Stimulated activated CD4-positive, alpha-beta T cell treated with anti-CD3 and anti-CD28 coated beads, Interleukin-12 subunit alpha, Interleukin-12 subunit beta, amount 100 ng/mL, for 48 hours (primary cell): ENCODE data around the gene PPP1R12C.
A peak's percentile ranks its signal among the peaks of the same experiment; 100 is the strongest.
"Not testable (repeated sequence)": the region's sequence is repeated elsewhere in the genome, so short reads cannot be mapped to it uniquely, and the experiment has no call there.

Source experiments
- DNase-seq, 3 donors: peaks; one replicate each; pipeline ENCODE4 v3.0.0-alpha.2; 2020; ENCODE audit warnings: low read depth in 2 of 3, low spot score in 1 of 3

The PPP1R12C gene

DNA sequence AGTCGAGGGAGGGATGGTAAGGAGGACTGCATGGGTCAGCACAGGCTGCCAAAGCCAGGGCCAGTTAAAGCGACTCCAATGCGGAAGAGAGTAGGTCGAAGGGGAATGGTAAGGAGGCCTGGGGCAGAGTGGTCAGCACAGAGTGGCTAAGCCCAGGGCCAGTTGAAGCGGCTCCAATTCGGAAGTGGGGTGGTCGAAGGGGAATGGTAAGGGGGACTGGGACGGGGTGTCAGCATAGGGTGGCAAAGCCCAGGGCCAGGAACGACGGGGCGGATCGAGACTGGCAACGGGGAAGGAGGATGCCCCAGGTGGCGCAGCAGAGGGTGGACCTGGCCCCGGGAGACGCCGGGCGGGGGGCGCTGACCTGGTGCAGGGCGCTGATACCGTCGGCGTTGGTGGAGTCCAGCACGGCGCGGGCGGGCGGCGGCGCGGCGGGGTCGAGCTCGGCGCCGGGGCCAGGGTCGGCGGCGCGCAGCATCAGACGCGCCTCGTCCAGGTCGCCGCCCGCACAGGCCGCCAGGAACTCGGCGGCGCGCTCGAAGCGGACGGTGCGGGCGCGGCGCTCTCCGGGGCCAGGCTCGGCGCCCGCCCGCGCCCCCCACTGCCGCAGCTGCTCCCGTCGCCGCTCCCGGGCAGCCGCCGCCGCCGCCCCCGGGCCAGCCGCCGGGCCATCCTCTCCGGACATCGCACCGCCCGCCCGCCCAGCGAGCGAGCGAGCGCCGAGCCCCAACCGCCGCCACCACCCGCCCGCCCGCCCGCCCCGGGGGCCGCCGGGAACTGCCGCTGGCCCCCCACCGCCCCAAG is at the start of gene PPP1R12C:
Gene PPP1R12C (minus strand): TSS at position 779 of the 804 bp plus-strand sequence. CDS start 94 bp downstream, at position 685.
- no peak for DNase-seq

DNA sequence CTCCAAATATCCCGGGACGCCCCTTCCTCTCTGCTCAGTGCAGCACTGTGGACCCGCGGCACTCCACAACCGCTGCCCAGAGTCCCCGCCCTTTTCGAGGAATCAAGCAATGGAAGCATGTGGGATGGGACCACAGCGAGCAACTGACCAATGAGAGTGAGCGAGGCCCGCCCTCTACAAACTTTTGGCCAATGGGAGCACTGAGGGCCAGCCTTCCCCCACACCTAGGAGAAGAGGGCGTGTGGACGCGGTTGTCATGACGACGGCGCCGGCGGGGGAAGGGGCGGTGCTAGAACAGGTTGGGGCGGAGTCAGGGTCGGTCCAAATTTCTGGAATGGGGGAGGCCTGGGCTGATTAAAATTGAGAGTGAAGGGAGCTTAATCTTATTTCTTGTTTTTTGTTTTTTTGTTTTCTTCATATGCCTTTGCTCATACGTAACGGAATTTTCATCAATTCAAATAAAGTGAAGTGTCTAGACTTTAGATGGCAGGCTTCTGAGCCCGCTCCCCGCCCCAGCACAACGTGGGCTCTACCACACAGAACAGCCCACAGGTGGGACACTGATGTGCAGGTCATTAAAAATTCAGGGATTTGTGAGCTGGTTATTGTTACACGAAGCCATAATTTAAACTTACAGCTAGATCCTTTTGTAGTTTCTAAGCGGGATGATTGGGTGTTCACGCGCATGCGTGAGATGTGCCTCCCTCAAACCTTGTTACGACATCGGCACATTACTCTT is 49.3 kb upstream of the PPP1R12C start, which contains the start of gene DNAAF3:
Gene DNAAF3 (minus strand): TSS at position 84 of the 739 bp plus-strand sequence. CDS start 200 bp downstream, outside the sequence.
- DNase-seq: peak; percentile 66 to 88 (median 72)

- DNase-seq: peak in 1 of 3 donors; percentile 44
Observed at GRCh38 chr19:55165952-55166529, 48.6 kb upstream of the PPP1R12C start.

DNA sequence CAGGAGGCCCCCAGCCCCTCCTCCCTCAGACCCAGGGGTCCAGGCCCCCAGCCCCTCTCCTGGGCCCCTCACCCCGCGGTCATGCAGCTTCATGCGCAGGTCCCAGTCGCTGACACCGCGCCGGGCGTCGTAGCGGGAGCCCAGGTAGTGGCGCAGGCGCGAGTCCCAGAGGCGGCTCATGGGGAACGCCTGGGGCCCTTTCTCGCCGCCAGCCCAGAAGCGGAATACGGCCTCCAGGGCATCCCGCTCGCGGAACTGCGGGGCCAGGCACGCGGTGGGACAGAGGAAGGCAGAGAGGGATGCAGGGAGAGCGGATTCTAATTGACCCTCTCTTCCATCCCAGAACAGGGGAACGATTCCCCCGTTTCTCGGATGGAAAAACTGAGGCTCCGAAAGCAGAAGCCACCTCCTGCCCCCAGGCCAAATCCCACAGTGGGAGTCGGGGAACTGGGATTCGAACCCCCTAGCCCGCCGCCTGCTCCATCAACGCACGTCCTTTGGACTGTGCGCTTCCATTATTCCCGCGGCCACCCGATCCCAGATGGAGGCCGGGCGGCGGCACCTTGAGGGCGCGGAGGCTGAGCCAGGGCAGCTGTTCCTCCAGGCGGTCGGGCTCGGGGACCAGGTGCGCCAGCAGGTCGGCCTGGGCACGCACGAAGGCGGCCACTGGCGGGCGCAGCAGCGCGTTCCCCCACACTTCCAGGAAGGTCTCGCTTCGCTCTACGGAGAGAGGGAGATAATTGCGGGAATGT is 44.3 kb upstream of the PPP1R12C start:
- DNase-seq: no peak

- no peak for DNase-seq
Observed at GRCh38 chr19:55160986-55161365, 43.5 kb upstream of the PPP1R12C start.

DNA sequence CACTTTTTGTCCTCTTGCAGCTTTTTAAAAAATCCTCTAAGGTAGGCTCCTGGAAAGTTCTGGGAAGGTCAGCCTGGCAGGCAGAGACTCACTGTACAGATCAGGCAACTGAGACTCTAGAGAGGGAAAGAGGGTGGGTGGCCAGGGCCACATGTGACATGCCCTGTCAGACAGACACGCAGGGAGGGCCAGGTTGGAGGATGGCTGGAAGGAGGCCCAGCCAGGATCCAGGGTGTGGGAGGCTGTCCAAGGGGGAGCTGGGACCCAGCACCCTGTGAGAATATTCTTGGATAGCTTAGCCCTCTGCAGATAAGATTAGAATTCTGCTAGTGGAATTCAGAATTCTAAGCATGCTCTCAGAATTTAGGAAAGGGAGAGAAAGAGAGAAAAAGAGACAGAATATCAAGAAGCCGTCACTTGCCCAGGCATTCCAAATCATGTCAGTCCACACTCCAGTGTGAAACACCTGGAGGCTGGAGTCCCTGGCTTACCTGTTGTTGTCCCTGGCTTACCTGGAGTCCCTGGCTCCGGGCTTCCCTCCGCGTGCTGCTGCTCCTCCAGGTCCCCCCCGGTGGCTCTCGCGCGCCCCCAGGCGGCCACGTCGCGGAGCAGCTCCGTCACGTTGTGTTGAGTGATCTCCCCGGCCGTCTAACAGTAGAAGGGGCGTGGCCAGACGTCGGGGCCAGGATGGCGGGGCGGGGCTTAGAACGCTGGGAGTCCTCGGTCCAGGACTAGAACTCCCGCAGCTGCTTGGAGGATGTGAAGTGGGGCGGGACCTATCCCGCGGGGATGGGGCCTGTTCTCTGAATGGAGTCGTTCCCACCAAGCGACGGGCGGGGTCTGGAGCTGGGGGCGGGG is 42.9 kb upstream of the PPP1R12C start:
- DNase-seq: peak; percentile 87 to 90 (median 88)

DNA sequence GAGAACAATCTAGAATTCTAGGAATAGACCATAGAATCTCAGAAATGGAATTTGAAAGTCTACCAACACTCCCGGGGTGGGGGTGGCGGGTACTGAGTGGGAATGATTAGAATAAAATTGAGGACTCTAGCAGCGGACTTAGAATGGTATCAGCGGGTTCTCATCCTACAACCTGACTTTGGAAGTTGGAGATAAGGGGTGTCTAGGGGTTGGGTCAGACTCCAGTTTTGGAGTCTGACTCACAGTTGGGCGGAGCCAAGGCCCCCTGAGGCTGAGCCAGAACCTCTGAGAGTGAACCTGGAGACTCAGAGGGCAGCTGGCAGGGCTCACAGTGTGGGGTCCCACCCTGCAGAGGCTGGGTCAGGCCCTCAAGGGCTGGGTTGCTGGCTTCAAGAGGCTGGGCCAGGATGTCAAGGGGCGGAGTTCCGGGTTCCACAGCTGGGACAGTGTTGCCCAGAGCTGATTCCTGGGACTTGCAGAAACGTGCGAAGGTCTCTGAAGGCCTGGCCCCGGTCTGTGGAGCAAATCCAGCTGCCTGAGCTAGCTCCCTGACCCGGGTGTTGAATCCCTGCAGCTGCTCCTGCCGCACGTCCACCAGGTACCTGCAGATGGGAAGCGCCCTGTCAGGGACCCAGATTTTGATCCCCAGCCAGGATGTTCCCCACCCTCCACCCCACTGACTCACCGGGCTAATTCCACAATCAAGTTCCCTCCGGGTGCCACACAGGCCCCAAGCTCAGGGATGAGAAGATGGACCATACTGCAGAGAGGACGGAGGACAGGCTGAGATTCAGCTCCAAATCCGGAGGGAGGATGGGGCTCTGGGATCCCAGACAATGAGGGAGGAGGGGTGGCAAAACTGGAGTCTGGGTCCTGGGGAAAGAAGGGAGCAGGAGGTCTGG is 41.7 kb upstream of the PPP1R12C start:
- no peak for DNase-seq

DNA sequence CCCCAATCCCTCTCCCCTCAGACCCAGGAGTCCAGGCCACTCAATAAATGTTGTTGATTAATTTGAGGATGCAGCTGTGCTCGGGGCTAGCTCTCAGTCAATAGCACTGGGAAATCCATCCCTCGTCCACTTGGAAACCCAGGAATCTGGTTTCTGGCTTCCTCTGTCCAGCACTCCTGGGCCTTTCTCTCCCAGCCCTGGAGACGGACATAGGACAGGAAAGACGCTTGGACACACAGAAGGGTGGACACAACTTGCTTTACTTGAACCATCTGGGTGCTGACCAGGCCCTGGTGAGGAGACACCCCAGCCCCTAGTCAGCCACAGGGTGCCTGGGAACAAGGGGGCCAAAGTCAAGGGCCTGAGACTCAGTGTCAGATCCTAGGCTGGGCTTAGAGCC is 41.0 kb upstream of the PPP1R12C start:
- DNase-seq: no peak

DNA sequence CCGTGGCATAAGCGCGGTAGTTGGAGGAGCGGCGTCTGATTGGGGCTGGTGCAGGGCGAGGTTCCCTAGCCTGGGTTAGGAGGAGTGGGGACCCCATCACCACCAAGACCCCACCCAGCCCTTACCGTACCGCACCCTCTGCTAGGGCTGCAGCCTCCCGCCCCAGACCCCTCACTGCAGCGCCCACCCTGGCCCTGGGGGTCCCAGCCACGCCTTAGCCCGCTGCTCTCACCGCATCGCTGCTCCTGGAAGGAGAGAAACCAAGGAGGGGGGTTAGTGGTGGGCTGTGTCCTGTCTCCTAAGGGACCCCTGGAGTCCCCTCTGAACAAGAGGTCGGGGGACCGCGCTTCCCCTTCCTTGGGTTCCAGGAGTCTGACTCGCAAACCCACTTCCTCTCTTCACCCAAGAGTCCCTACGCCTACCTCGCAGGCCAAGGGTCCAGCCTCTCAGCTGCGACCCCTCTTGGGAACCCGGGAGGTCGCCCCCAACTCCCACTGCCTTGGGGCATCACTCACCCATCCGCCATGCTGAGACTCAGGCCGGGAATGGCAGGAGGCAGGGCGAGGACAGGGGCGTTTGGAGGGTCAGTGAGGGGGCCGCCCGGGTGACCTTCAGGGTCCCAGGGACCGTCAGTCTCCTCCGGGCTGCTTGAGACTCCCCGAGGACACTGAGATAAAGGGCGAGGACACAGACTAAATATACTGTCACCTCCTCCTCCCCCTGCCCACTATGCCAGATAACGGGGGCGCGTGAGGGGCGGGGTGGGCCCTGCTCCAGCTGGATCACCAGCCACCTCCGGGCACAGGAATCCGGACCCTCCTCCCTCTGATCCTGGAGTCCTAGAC is 39.8 kb upstream of the PPP1R12C start, which contains the start of gene TNNI3:
Gene TNNI3 (minus strand): TSS at position 669 of the 845 bp plus-strand sequence. CDS start 143 bp downstream, at position 526.
- no peak for DNase-seq

GRCh38 chr19:55156202-55157063 is 39.0 kb upstream of the PPP1R12C start:
- DNase-seq: peak in 1 of 3 donors; percentile 51

DNA sequence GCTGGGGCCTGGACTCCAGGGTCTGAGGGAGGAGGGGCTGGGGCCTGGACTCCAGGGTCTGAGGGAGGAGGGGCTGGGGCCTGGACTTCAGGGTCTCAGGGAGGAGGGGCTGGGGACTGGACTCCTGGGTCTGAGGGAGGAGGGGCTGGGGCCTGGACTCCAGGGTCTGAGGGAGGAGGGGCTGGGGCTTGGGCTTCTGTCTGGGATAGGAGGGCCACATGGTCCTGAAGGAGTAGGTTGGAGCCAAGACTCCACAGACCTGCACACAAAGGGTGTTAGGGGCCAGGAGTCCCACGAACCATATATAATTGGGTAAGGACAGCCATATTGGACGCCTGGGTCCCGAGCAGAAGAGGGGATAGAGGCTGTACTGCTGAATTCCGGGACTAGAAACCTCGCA is 38.3 kb upstream of the PPP1R12C start:
- not testable (repeated sequence) for DNase-seq

DNA sequence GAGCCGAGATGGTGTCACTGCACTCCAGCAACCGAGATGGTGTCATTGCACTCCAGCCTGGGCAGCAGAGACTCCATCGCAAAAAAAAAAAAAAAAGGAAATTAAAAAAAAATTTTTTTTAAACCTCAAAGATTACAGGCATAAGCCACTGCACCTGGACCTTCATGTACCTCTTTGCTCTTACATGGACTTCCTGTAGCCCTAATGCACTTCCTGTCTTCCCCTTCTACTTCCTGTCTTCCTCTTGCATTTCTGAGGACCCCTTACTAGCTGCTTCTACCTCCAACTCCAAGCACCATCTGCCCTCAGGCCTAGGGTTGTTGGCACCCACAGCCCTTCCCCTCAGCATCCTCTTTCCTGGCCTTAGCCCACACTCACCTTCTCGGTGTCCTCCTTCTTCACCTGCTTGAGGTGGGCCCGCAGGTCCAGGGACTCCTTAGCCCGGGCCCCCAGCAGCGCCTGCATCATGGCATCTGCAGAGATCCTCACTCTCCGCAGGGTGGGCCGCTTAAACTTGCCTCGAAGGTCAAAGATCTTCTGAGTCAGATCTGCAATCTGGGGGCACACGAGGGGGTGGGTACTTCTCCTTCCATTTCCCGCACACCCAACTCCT is 36.3 kb upstream of the PPP1R12C start:
- no peak for DNase-seq

DNA sequence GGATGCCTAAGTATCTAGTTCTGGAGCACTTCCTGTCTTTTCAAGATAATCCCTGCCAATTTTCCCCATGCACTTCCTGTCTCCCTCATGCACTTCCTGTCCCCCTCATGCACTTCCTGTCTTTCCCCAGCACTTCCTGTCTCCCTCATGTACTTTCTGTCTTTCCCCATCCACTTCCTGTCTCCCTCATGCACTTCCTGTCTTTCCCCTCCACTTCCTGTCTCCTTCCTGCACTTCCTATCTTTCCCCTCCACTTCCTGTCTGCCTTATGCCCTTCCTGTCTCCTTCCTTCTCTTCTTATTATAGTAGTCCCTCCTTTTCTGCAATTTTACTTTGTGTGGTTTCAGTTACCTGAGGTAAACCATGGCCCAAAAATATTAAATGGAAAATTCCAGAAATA is 34.6 kb upstream of the PPP1R12C start:
- no peak for DNase-seq

DNA sequence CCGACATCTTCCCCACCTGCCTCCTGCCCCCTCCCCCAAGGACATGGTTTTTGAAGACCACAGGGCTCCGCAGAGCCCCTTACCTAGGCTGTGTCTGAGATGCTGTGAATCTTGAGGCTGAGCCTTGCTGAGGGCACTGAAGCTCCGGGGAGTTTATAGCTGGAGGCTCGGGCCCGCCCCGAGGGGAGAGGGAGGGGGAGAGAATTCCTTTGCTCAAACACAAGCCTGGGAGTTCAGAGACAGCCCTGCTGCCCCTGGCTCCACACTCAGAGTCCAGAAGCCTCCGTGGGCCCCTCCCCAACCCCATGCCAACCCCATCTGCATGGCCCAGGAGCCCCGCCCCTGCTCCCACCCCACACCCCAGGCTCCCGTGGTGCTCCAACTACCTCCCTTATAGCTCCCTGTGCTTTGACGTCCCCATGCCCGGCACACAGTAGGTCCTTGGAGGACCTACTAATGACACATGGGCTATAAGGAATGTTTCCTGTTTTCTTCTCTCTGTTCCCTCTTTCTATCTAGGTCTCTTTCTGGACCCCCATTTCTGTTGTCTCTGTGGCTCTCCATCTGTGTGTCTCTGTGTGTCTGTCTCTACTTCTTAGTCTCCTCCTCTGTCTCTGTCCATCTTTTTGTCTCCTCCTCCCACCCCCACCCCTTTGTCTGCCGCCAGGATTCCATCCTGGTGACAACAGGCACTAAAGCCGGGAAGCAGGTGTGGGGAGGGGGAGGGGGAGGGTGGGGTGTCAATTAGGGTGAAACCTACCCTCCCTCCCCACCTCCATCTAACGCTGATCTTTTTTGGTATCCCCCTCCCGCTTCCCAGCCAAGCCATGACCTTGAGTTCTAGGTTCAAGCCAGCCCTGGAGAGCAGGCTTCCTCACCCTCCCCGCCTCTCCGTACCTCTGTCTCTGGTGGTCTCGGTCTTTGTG is 31.9 kb upstream of the PPP1R12C start, which contains the start of gene TNNT1:
Gene TNNT1 (minus strand): TSS at position 129 of the 926 bp plus-strand sequence. CDS start 2,049 bp downstream, outside the sequence.
- no peak for DNase-seq

- no peak for DNase-seq
Observed at GRCh38 chr19:55147545-55148251, 30.3 kb upstream of the PPP1R12C start.
